HG03066 (cell line): Measurements from ENCODE around the gene LAMB3.
A peak's percentile ranks its signal among the peaks of the same experiment; 100 is the strongest.

Experiments used
- ATAC-seq: cut with Tn5 transposase; IDR thresholded peaks from one replicate; pipeline ENCODE4 v1.9.1; 2021; ENCODE audit warnings: low read depth; ENCODE audit not compliant: unreplicated experiment

LAMB3 gene

DNA sequence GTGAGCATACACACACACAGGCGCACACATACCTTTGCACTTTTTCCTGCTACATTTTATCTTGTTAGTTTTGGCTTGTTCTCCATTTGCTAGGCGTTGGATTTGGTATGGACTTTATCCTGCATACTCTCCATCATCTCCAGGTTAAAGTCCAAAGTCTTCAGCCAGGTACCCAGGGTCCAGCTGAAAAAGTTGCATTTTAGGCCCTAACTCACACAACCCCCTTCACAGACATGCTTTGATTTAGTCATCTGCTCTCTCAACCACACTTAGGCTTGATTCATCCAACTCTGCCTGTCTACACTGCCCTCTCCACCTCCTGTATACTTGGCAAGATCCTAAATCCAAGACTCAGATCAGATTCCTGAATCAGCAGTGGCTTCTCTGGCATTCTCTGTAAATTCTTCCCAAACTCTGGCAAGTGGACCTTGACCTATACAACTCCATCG is 10.7 kb upstream of the LAMB3 start:
- ATAC-seq, result no peak

DNA sequence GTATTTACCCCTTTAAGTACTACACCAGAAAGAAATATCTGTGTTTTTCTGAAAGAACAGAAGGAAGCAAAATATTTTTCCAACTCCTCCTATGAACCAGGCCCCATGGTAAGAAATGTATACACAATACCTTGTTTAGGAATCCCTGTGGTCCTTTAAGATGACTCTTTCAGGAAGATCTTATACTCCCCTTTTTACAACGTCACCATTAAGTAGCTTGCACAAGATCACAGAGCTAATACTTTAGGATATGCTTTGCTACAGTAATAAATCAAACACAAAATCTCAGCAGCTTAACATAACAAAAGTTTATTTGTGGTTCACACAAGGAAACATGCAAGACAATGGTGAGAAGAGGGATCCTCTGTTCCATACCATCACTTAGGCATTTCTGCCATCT is 8.8 kb upstream of the LAMB3 start:
- no peak for ATAC-seq

- ATAC-seq, result peak; percentile 82
Measured at GRCh38 chr1:209659909-209660308, 7.7 kb upstream of the LAMB3 start.

DNA sequence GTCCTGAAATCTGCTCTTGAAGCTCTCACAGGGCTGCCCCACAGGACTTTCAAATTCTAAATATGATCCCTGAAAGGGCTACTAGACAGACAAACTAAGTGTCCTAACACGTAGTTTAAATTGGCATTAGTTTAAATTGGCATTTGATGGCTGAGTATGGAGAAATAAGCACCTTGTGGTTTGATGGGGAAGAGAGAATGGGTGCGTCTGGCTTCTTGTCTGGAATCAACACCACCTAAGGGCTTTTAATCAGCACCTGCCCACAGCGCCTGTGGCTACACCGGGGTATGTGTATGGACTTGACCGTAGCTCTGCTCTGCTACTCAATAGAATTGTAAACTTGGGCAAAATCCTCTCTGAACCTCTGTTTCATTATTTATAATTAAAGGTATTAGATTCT is 5.7 kb upstream of the LAMB3 start:
- ATAC-seq, result no peak

DNA sequence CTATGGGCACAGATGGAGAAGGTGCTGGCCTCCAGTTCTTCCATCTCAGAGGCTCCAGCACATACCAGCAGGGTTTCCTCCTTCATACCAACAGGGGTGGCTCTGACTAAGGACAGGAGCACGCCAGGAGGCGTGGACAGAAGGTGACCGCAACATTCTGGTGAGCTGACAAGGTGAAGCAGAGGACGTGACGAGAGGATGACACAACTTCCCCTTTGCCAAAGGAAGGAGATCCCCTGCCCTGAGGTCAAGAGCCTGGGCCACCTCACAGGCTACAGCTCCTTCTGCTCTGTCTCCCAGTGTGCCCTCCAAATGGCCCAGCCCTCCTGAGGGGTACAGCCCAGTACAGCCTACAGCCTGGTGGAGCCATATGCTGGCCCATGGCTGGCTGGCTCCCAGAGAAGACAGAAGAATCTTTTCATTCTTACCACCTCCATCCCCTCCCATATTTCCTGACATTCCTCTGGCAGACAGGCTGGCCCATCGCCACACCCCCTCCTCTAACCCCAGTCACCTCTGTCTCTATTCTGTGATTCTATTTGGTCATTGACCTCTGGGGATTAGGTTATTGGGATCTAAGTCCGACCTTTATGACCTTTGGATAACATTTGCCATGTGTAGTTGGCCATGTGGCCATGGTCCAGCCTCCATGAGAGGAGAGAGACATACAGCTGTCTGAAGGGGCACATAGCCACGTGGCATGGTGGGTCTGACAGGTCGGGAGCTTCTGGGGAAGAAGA is 5.1 kb upstream of the LAMB3 start:
- ATAC-seq, result peak; percentile 43

DNA sequence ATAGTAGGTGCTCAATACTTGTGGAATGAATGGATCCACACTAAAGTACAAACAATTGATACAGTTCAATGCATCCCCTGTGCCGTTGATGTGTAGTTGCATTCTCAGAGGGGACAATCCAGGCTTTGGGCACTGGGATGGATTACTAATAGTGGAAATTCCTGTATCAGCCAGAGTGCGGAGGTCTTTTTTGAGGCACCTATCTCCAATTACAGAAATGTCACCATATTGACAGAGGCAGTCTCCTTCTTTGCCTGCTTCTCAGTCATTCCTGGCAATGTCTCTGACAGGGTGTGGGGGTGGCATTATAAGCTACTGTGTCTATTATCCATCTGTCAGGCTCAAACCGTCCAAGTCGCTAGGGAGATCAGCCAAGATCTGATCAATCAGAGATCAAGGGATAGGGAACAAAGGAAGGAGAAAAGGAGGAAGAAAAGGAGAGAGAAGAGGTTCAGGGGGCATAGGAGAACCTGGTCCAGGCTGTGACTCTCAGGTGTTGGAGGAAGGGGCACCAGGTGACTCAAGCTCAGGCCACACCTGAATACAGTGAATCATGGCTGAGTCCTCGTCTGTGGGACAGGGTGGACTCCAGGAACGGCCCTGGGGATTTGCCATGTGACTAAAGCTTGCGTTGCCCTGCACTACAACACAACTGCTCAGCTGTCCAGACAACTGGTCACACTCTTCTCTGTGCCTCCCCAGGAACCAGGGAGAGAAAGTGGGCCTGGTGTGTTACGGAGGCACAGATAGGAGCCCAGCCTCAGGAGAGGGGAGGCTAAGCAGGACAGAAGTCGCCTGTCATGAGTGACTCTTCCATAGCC is 3.4 kb upstream of the LAMB3 start:
- ATAC-seq, result no peak

- ATAC-seq, result no peak
Measured at GRCh38 chr1:209653915-209654351, 1.7 kb upstream of the LAMB3 start.

GRCh38 chr1:209652873-209653401 is 712 bp upstream of the LAMB3 start:
- ATAC-seq, result peak; percentile 37

GRCh38 chr1:209651138-209651587 is 1.1 kb downstream of the LAMB3 start:
- peak; percentile 44 for ATAC-seq

DNA sequence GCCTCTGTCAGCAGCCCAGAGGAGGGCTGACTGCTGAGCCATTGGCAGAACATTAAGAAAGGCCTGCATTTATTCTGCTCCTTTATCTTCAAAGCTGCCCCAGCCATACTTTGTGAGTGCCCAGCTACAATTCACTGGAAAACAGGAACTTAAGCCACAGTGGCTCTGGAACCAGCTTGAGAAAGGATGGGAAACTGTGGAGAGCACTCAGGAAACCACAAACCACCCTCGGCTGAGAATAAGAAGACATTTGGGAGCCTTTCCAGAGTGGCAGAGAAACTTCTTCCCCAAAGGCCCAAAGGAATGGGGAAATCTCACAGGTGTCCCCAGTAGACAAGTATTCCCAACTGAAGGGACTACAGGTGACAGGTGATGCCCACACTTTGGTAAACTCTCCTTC is 1.8 kb downstream of the LAMB3 start:
- no peak for ATAC-seq

DNA sequence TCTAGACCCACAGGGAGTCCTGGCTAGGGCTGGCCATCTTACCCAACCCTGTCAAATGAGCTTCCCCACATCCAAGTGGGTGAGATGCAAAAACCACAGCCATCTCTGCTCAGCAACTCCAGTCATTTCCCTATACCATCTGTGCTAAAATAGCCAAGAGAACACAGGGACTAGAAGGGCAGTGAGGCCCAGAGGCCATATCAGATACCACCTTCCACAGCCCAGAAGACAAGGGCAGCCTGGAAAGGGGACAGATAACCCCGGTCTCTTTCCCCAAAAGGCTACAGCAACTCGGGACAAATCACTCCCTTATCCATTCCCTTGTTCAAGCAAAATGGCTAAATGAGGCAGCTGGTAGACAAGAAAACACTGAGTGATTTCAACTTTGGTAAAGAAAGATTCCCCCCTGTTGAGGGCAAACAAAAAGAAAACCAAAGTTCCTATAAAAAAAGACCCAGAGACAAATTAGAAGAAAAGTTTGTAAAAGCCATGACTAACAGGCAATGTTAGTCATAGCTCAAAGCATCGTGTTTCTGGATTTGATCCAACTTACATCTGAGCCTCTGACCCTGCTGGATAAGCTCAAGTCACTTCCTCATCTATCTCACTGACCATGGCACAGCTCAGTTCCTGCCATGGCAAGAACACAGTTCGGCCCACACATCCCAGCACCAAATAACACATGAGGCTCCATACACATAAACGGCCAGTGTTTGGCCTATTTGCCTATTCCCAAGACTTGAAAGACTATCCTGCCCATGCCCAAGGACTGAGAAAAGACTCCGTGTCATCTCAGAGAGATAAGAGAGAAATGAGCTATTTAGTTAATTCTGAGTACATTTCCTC is 3.1 kb downstream of the LAMB3 start:
- ATAC-seq, result no peak

GRCh38 chr1:209648346-209648745 is 3.9 kb downstream of the LAMB3 start:
- ATAC-seq, result no peak

- ATAC-seq, result no peak
Measured at GRCh38 chr1:209647156-209647555, 5.1 kb downstream of the LAMB3 start.

GRCh38 chr1:209646558-209646957 is 5.7 kb downstream of the LAMB3 start:
- ATAC-seq, result no peak

GRCh38 chr1:209645574-209646452 is 6.4 kb downstream of the LAMB3 start:
- ATAC-seq, result no peak

GRCh38 chr1:209643285-209644020 is 8.8 kb downstream of the LAMB3 start:
- ATAC-seq, result no peak

DNA sequence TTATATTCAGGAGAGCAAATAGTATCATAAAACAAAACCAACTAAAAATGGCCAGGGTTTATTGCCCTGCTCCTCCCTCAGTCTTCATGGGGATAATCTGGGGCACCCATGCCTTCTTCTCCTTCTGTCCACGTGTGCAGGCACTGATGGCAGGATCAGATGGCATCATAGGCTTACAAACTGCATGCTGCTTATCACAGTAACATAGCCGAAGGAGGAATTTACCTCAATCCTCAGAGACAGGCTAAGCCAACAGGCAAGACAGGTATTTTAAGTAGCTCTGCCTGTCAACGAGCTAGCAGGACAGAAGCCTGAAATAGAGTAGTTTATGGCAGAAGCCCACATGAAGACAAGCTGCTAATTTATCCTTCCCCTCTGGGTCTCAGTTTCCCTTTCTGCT is 9.4 kb downstream of the LAMB3 start:
- no peak for ATAC-seq

- ATAC-seq, result no peak
Measured at GRCh38 chr1:209641832-209642172, 10.4 kb downstream of the LAMB3 start.

DNA sequence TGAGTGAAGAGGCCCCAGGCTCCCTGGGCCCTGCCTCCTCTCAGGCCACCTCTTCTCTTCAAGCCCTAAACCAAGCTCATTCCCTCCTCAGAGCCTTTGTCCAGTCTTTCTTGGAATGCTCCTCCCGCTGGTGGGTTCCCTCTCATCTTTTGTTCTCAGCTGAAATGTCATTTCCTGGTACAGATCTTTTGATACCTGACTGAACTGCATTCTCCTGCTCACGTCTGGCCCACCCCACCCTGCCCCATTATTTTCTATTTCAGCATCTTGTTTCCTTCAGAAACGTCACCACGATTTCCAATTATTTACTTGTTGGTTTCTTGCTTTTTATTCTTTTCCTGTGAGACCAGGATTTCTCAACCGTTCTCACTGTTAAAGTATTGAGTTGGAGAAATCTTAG is 16.4 kb downstream of the LAMB3 start:
- no peak for ATAC-seq
